Stimulated activated CD8-positive, alpha-beta memory T cell treated with anti-CD3 and anti-CD28 coated beads, Interleukin-4, amount 100 ng/mL, for 24 hours (primary cell): ENCODE data around the gene PAQR8.

Experiments used
- DNase-seq: peaks from one replicate; pipeline ENCODE4 v3.0.0-alpha.2; 2020; ENCODE audit warnings: low read depth

The PAQR8 gene

DNA sequence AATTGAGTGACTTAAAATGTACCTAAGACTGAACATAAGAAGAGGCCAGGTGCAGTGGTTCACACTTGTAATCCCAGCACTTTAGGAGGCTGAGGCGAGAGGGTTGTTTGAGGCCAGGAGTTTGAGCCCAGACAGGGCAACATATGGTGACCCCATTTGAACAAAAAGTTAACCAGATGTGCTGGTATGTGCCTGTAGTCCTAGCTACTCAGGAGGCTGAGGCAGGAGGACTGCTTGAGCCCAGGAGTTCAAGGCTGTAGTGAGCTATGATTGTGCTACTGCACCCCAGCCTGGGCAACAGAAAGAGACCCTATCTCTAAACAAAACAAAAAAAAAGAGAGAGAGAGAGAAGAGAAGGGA is 10.1 kb upstream of the PAQR8 start:
- DNase-seq = no peak

DNA sequence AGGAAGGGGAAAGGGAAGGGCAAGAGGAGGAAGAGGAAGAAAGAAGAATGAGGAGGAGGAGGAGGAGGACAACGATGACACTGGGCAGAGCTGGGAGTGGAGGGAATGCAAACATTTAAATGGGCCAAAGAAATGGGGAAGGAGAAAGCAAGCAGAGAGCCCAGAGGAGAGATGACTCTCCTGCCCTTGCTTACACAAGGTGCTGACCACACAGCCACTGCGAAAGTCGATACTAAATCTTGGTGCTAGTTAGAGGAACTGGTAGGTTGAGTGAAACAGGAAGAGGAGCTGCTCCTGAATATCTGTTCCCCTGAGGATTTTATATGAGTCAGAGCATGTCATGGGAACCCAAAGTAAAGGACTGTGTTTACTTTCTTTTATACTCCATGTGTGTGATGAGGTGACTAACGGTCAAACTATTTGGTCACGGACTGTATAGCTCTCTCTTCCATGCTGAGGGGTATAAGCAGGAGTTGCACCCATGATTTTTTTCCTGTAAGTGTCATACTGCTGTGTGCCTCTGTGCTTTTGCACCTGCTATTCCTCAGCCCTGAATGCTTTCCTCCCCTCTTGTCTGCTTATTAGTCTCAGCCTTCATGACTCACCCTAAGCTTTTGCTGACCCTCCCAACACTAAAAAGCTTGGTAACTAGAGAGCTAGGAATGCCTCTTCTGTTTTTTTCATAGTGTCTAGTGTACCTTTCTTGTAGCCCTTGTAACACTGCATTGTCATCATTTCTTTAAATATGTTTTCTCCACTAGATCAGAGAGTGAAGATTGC is 9.5 kb upstream of the PAQR8 start:
- no peak for DNase-seq

DNA sequence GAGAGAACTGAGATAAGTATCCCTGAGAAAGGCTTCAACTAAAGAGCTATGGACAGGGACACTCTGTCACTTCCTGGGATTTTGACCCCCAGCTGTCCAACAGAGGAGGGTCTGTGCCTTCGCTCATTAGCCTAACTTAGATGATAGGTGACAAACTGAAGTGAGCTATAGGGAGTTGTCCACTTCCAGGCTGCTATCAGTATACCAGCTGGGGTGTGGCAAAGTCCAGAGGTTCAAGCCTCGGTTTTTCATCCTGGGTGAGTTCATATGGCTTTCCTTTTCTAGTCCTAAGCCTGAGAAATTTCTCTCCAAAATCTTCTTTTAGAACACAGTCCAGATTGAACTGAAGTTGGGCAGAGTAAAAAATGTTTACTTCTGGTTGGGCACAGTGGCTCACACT is 5.9 kb upstream of the PAQR8 start:
- no peak for DNase-seq

DNA sequence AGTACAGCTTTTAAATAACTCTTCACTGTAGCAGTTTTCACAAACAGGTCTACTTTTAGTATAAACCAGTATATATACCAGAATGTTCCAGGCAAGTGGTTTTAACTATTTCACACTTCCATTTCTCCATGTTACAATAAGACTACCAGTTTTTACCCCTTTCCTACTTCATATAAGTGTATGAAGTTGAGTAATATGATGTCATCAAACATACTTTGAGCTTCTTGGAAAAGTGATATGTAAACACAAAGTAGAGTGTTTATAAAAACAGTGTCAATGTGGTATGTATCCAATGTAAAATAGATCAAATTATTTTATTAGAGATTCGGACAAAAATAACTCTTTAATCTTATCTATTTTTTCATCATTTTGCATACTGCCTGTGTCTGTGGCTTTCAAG is 2.5 kb upstream of the PAQR8 start:
- no peak for DNase-seq

DNA sequence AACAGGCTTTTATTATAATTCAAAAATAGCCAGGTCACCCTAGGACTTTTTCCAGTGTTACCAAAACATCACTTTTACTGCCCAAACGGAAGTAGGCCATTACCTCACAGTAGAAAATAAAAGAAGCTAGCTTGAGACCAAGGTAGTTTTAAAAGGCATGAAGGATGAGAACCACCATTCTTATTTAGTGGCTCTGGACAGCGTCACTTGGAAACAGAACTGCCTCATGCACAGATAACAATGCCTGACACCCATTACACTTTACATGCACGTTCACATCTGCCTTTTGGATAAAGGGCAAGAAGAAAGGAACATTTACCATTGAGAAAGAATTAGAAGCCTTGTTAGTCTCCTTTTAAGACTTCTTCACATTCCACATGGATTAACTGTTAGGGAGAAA is 1.9 kb upstream of the PAQR8 start:
- DNase-seq = no peak

DNA sequence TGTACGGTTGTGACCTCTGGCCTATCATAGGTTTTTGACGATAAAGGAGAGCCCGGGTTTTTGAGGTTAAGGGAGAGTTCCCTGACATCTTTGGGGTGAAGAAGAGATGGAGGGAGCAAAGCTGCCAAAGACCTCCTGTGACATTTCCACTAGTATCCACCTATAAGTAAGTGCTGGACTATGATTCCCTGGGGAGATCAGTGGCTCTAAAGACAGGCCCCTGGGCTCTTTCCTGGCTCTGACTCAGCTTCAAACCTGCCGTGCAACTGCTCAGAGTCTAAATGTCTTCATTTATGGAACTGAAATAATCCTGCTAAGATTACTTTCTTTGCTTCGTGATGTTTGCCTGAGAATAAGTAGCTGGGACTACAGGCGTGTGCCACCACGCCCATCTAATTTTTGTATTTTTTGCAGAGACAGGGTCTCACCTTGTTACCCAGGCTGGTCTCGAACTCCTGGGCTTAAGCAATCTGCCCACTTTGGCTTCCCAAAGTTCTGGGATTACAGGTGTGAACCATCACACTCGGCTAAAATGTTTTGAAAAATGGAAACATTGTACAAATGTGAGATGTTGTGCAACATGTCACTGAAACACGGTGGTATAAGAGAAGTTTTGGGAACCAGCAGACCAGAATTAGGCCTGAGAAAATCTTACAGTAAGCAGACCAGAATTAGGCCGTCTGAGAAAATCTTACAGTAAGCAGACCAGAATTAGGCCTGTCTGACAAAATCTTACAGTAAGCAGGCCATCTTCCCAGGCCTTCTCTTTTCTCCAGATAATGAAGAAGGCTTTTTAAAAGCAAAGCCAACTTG is 1.1 kb upstream of the PAQR8 start:
- DNase-seq = no peak

DNA sequence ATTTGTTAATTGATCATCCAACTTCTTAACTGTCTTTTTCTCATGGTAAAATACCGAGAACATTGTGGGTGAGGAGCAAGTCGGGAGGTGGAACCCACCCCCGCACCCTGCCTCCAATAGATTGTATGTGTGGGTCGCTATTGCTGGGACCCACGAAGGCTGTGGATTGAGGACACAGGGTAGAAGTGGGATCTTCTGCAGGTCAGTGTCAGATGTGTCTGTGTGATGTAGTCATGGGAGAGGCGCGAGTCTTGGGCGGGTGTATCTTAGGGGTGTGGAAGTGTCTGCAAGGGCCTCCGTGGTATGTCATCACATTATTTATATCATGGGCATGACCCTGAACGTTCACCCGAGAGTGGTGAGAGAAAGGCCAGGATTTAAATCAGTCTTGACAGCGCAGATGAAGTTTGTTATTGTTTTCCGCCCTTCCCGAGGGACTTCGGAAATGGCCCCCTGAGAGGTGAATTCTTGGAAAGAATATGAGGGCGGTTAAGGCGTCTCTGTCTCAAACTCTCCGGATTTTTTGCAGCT is 472 bp upstream of the PAQR8 start:
- peak; percentile 6 for DNase-seq

DNA sequence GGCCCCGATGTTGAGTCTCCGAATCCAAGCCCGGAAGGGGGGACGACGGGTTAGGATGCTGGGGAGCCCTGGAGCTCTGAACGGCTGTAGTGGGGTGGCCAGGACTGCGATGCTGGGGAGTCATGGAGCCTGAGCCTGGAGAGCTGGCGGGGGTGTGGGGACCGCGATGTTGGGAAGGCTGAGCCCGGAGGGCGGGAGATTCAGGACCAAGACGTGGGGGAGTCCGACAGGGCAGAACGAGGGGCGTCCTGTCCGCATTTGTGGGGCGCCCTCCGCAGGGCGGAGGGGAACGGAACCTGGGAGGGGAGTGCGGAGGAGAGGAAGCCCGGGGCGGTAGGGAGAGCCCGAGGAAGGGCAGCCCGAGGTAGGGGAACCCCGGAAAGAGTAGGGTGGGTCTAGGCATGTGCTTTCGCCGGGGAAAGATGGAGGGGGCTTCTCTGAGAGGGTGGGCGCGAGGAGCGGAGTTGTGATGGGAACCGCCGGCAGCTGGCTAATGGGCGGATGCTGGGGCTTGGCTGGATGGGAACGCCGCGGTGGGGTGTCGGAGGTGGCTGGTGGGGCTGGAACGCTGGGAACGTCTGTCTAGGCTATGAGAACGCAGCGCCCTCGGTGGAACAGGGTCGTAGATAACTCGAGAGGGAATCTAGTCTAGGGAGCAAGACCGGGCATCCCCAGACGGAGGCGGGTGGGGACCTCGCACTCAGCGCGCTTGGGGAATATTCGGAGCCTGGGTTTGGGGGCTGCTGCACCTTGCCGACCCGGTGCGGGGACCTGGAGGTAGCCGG is 684 bp downstream of the PAQR8 start:
- peak; percentile 21 for DNase-seq

DNA sequence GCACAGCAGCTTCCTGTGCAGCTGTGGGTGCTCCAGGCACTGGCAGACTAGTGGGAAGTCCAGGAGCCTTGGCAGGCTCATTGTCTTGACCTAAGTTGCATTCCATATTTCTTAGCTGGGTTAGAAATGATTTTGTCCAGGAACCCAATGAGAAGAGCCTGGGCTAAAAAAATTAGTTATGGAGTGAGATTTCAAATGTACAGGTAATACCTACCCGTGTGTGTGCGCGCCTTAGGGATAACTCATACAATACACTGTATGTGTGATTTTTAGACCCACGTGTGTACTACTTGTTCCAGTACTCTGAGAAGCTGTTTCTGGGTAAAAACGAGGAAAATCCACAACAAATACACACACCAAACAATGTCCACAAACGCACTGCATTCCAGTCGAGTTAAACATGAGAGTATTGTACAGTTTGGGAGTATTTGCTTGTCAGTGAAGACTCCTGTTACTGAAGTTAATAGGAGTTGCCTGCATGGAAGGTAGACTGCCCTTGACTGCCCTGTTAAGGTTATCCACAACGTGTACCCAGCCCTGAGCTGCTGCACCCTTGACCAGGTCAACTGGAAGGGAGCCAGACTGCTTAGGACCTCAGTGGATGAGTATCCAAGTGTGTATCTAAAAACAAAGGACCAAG is 1.4 kb downstream of the PAQR8 start:
- no peak for DNase-seq

DNA sequence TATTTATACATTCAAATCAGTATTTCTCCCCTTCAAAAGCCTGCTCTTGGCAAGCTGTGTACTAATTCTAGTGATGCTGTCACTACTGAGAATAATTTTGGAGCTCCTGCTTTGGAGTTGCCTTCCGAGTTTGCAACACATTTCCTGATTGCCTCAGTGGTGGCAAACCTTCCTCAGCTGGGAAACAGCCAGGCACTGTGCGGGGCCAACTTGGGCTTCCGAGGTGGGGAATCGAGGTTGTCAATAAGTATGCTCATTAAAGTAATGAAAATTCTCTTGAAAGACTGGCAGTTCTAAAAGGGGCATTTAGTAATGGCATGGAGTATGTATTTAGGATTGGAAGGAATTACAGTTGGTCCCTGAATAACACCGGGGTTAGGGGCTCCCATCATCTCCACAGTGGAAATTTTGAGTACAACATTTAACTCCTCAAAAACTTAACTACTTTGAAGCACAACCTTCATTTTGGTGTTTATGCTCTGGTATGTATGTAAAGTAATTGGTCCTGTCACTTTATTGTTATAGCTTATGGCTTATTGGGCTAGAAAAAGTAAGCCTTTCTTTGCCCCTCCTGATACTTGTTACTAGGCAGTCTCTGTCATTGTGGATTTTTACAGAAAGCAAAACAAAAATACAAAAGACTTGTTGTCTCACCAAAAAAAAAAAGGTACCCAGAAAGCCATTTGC is 2.7 kb downstream of the PAQR8 start:
- no peak for DNase-seq

DNA sequence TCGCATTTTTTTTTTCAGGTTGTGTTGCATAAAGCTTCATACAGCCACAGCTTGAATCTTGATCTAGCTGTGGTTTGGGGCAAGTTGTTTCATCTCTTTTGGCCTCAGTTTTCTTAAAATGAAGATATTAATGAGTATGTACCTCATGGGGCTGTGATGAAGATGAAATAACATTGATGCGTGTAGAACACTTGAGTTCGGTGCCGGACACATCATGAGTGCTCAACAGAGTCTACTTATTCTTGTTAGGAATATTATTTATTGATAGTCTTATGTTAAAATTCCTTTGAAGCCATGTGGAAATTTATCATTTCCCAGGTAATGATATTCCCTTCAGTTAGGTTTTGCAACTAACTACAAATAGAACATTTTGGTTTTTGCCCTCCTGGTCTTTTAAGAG is 3.4 kb downstream of the PAQR8 start:
- DNase-seq = no peak

DNA sequence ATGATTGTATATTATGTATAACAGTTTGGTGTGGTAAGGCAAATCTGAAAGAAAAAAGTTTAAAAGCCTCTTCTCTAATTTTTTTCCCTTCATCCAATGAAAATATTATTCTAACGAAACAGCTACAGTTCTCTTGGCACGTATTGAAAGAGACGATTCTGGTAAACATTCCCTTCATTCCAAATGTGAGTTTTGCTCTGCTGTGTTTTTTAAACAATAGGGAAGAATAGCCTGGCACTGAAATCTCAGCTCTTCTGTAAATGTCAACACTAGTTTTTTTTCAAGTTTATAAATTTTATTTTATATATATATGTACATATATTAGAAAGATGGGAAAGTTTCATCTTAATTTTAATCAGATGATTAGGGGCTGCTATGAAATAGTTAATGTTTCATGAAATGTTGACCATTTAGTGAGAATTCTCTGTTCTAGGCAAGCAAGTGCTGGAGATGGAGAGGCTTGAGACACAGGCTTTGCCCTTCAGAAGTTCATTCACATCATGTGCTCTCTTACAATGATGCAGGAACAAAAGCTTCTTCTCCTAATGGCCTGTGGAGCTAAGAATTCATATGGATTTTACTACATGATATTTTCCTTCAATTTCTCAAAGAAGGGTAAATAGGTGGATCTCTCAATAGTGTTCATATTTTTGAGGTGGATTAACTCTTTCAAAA is 4.1 kb downstream of the PAQR8 start:
- DNase-seq = no peak

DNA sequence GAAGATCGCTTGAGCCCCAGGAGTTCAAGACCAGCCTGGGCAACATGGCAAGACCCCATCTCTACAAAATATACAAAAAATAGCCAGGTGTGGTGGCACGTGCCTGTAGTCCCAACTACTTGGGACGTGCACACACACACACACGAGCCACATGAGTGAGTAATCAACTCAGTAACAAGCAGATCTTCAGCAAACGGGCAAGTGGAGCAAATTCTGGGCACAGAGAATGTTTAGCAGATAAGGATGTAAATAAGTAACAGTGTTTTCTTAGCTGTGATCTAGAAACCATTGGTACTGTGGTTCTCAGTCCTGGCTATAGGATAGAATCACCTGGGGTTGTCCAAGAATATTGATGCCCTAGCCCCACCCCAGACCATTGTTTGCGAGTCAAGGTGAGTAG is 6.1 kb downstream of the PAQR8 start:
- no peak for DNase-seq

DNA sequence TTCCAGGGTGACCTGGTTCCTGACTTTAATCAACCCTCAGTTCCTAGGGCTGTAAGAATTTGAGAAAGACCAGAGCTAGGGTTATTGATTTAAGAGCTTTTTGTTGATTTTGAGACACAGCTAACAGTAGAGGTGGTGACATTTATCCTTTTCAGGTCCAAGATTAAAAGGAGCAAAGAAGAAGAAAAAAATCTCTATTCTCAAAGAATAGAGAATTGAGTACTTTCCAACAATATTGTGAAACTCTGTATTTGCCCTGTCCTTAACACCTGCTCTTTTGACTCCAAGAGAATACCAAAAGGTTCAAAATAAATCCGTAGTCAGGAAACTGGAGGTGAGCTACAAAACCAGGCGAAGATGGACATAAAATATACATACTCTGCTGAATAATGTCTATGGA is 7.3 kb downstream of the PAQR8 start:
- no peak for DNase-seq

DNA sequence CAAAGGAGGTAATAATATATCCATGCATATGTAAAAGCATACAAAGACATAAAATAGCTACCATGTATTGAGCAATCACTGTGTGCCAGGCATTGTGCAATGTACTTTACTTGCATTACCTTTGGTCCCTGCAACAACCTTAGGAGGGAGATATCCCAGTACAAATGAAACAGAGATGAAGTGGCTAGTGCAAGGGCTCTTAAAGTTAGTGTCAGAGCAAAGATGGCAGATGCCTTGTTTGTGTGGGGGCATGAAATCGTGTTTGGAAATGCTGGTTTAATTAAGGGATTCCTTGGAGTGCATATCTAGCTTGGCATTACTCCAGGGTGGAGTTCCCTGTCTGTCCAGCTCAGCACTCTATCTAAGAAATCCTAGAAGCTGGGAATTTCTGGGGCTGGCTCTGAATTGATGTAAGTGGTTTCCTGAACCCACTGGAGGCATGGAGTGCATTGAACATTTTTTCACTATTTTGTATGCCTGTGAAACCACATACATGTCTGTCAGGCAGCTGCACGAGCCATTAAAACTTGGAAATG is 9.8 kb downstream of the PAQR8 start:
- no peak for DNase-seq

DNA sequence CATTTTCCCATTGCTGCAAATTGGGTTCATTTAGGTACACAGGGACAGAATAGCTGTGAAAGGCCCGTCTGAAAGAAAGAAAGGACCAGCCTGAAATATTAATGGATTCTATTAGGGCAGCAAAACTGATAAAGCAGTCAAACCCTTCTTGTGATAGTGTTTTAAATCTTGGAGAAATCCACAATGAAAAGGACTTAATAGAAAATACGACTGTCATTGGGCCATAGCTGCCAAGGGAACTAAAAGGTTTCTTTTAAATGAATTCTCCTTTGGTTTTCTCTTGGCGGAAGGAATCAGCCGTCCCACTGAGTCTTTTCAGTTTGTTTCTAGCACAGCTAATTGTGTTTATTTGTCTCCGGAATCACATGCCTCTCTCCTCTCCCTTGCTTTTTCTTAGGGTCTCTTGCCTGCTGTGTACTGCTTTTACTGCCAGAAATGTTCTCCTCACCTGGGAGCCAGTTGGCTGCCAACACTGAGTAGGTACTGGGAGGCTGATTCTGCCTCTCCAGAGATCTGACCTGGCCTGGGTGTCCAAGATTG is 11.3 kb downstream of the PAQR8 start:
- no peak for DNase-seq

DNA sequence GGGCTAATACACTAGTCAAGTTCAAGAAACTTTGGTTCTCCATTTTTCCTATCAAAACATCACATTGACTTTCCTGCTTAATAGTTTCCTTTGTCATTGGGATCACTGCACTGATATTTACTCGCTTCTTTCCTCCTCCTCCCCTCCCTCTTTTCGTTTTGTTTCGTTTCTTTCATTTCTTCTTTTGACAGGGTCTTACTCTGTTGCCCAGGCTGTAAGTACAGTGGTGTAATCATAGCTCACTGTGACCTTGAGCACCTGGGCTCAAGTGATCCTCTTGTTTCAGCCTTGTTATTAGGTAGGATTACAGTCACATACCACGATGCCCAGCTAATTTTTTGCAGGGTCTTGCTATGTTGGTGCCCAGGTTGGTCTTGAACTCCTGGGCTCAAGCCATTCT is 12.3 kb downstream of the PAQR8 start:
- DNase-seq = no peak

DNA sequence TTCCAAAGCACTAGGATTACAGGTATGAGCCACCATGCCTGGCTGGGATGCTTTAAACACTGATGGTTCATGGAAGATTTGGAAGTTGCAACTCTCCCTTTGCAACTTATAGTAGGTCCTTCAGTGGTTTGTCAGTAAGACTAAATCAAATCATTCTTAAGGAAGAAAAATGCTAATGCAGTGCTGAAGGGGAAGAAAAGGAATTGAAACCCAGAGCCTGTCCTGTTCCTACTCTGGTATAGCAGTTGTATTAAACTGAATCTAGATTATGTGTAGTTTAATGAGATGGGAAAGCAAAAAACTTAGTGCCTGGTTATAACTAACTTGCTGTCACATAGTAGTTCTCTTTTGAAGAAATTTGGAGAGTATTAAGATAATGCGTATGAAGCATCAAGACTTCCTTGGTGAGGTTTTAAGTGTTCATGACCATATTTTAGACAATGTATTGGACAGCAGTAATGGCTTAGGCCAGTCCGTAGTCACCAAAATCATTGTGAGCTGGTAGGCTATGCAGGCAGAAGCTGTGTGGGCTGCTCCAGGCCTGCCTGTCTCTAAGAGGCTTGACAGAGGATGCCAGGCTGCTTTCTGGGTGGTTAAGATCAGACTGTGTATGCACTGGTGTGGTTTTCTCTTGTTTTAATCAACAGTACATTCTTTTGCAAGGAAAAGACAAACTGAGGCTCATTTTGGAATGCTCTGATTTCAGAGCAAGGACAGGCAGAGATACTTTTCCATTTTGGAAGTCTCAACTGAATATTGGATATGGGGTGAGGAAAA is 14.0 kb downstream of the PAQR8 start:
- no peak for DNase-seq

DNA sequence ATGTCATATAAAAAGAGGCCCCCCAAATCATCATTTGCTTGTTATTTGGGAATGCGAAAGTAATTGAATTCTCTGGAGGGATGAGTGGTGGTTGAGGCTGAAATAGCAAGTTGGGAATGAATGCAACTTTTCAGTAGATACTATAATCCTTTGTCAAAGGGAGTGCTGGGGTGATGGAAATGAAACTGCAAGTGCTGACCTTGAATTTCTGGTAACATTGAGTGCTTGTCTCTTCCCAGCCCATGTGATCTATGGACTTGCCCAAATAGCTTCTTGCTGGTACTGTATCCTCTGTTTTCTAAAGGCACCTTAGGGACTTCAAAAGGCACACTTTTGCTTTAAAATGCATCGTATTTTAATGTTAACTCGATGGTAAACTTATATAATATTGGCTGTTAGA is 14.8 kb downstream of the PAQR8 start:
- no peak for DNase-seq
